Ureter (tissue), 1 donor: ENCODE results near the gene IRF5. TPM values are rescaled to one million over a fixed set of nuclear protein-coding genes. Genes with fewer than 3 reads are reported as not detected.
"Not testable (repeated sequence)": the region's sequence is repeated elsewhere in the genome, so short reads cannot be mapped to it uniquely, and the experiment has no call there.

Source experiments
- DNase-seq: peaks from one replicate; pipeline ENCODE4 v3.0.0-alpha.2; 2020; ENCODE audit warnings: low spot score
- total RNA-seq: library from RNA; stranded (reverse); gene quantifications from one replicate; pipeline ENCODE4 v1.2.4, GENCODE V29; 2023
- donor health status: DM: yes; HTN: yes; CAD: no.

IRF5 gene
- total RNA-seq, 1 donor from 2014 or later = 32.0 TPM

- no peak for DNase-seq
These were observed 21.6 kb downstream of the IRF5 start for GRCh38 chr7:128959296-128959695.

- DNase-seq = no peak
These were observed 23.4 kb downstream of the IRF5 start for GRCh38 chr7:128961030-128961659.

- DNase-seq = no peak
These were observed 25.2 kb downstream of the IRF5 start for GRCh38 chr7:128962899-128963298.

GRCh38 chr7:128963327-128963757 lies 25.6 kb downstream of the IRF5 start:
- DNase-seq = no peak

GRCh38 chr7:128968624-128969023 lies 30.9 kb downstream of the IRF5 start:
- DNase-seq = no peak

DNA sequence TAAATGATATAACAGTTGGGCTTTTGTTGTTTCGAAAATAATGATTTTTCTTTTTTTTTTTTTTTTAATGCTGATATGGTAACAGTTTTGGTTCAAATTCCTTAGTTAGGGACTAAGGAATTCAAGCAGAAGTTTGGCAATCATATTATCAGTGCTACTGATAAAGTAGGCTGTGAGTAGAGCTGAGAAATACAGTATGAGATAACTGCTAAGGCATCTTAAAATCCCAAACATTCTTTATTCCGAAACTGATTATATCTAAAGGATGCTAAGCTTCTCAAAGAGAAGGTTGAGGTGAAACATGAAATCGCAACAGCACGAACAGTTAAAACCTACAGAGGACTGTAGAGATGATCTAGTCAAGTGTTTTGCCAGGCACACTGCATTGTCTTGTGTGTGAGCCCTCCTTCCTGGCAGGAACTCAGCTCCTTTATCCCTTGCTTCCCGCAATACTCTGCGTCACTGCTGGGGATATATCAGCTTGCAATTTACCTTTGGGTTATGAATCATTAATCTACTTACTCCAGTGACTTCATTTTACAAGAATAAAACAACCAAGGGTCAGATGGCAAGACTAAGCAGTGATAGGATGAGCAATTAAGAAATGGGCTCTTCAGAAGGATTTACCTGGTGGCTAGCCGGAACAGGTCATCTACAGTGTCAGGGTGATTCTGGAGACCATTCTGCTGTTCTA lies 36.7 kb downstream of the IRF5 start:
- no peak for DNase-seq

- no peak for DNase-seq
These were observed 44.4 kb downstream of the IRF5 start for GRCh38 chr7:128982105-128982504.

- no peak for DNase-seq
These were observed 47.9 kb downstream of the IRF5 start for GRCh38 chr7:128985660-128986059.

DNA sequence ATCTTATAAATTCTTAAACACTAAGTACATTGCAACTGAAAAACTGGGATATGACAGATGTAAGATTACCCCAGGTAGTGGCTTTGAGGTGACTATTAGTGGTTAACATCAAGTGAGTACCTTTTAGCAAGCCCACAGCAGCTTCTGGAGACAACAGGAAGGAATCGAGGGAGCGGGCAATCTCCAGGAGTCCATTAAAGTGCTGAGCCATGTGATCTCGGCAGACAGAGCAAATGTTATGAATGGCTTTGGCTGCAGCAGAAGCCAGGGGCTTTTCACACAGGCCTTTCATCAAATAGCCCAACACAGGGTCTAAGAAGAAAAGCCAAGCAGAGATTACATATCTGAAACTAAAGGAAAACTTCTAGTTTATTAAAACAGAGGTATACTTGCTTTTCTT lies 48.9 kb downstream of the IRF5 start:
- no peak for DNase-seq

GRCh38 chr7:128988372-128988771 lies 50.6 kb downstream of the IRF5 start:
- DNase-seq = no peak

GRCh38 chr7:128989961-128990360 lies 52.2 kb downstream of the IRF5 start:
- DNase-seq = no peak

DNA sequence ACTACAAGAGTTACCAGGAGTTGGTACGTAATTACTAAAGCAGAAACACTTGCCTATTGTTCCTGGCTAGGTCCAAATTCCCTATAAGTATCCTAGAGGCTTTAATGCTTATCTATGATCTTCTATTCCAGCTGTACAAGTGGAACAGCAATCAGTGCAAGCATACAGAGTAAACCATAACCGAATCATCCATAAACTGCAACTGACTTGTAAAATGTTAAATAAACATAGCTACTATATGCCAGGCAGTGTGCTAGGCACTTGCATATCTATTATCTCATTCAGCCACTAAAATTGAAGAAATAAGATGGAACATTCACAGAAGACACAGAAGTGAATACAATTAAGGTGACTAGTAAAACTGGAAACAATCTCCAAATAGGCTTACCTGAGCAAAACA lies 55.7 kb downstream of the IRF5 start:
- no peak for DNase-seq

DNA sequence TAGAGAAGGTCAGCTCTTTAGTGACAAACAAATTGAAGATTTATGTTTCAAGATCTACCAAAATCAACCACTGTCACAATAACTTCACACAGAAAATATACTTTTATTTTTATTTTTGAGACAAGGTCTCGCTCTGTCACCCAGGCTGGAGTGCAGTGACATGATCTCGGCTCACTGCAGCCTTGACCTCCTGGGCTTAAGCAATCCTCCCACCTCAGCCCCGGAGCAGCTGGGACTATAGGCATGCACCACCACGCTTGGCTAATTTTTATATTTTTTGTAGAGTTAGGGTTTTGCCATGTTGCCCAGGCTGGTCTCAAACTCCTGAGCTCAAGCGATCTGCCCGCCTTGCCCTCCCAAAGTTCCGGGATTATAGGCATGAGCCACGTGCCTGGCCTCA lies 56.8 kb downstream of the IRF5 start:
- DNase-seq = not testable (repeated sequence)

DNA sequence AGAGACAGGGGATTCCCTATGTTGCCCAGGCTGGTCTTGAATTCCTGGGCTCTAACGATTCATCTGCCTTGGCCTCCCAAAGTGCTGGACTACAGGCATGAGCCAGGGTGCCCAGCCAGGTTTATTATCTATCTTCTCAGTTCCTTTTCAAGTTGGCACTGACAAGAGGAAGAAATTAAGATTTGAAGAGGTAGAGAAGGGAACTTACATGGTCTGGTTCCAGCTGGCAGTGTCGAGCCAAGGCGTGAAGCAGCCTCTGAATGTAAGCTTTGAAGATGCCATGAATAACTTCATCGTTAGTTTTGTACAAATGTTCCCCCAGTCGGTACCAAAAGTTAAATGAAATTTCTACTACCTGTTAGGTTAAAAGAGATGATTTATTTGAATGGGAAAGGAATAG lies 59.5 kb downstream of the IRF5 start:
- no peak for DNase-seq

Other genes starting within 250 kb of the IRF5 start
- gene CALU, start 198.6 kb upstream of the IRF5 start, total RNA-seq = 82.5 TPM
- not detected for gene OPN1SW, start 162.1 kb upstream of the IRF5 start, total RNA-seq
- gene CCDC136, start 146.0 kb upstream of the IRF5 start, total RNA-seq = 12.5 TPM
- gene FLNC, start 107.5 kb upstream of the IRF5 start, total RNA-seq = 84.1 TPM
- 133 TPM for gene ATP6V1F, start 75.1 kb upstream of the IRF5 start, total RNA-seq
- gene KCP, start 27.2 kb upstream of the IRF5 start, total RNA-seq = 14.5 TPM
- gene TNPO3, start 117.2 kb downstream of the IRF5 start, total RNA-seq = 43.4 TPM
- 11.1 TPM for gene TSPAN33, start 206.8 kb downstream of the IRF5 start, total RNA-seq